ENCODE data around the gene TMEM9B. TPM values are rescaled to one million over a fixed set of nuclear protein-coding genes. Genes with fewer than 3 reads are reported as not detected.
A peak's percentile ranks its signal among the peaks of the same experiment; 100 is the strongest.

The TMEM9B gene
- total and polyA plus RNA-seq, 9 of the 15 experiments (the other 6 are each of a cell fraction or from before 2014, with no cell fraction given): 7.7 to 20.0 (median 14.0) TPM

DNA sequence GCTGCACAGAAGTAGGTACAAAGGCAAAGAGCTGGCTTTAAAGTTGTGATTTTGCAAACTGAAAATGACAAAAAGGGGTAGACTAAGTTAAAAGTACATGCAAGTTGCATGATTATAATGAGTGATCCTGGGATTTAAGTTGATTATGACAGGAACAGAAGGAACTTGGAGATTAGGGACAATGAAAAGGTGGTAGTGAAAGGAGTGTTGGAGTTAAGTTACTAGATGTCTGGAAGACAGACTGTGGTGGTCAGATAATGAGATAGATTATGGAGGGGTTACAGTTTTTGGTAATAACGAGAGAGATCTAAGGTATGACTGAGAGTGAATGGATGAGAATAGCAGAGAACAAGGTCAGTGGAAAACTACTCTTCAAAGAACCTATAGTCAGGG lies 7.7 kb upstream of the TMEM9B start (continued):
- TF ChIP-seq KLF6 (CRISPR knock-in tag; IDR thresholded peaks at IDR 0.05; ENCODE audit: borderline replicate concordance) (no peak), SIX5 (IDR thresholded peaks at IDR 0.05; ENCODE audit: borderline replicate concordance in 1 of 2, insufficient read depth in 1 of 2, low read depth in 1 of 2, low read length in 2 of 2) (no peak), CHD4 (IDR thresholded peaks at IDR 0.05; ENCODE audit: insufficient read depth, insufficient replicate concordance, low read depth, low read length, poor library complexity, severe bottlenecking) (no peak), SLC30A9 (CRISPR knock-in tag; IDR thresholded peaks at IDR 0.05) (no peak), CBFA2T2 (conservative IDR thresholded peaks at IDR 0.05) (peak; percentile 81), RAD21 (CRISPR knock-in tag; conservative IDR thresholded peaks at IDR 0.05 in 1 of 2, IDR thresholded peaks at IDR 0.05 in 1 of 2) (no peak), SMARCA4 (IDR thresholded peaks at IDR 0.05) (0 out of 2 replicates have a peak, but pooled peaks have one; percentile 15), NFE2L1 (tag; IDR thresholded peaks at IDR 0.05; ENCODE audit: borderline replicate concordance, low read depth) (no peak), HSF4 (CRISPR knock-in tag; IDR thresholded peaks at IDR 0.05; ENCODE audit: borderline replicate concordance) (no peak), BRD4 (IDR thresholded peaks at IDR 0.05) (no peak), KAT2B (IDR thresholded peaks at IDR 0.05; ENCODE audit: low read depth, low read length) (no peak), TCFL5 (CRISPR knock-in tag; conservative IDR thresholded peaks at IDR 0.05) (no peak), PHF20 (IDR thresholded peaks at IDR 0.05; ENCODE audit: partially characterized antibody) (no peak), ARID1B (IDR thresholded peaks at IDR 0.05) (peak; percentile 72), TAL1 (IDR thresholded peaks at IDR 0.05) (peak; percentile 73), SRSF3 (IDR thresholded peaks at IDR 0.05; ENCODE audit: insufficient read depth, low read length) (no peak), ZNF778 (CRISPR knock-in tag; IDR thresholded peaks at IDR 0.05) (no peak), BDP1 (IDR thresholded peaks at IDR 0.05; ENCODE audit: insufficient read depth, insufficient read length) (no peak)
- TF ChIP-seq, protein P1, sequence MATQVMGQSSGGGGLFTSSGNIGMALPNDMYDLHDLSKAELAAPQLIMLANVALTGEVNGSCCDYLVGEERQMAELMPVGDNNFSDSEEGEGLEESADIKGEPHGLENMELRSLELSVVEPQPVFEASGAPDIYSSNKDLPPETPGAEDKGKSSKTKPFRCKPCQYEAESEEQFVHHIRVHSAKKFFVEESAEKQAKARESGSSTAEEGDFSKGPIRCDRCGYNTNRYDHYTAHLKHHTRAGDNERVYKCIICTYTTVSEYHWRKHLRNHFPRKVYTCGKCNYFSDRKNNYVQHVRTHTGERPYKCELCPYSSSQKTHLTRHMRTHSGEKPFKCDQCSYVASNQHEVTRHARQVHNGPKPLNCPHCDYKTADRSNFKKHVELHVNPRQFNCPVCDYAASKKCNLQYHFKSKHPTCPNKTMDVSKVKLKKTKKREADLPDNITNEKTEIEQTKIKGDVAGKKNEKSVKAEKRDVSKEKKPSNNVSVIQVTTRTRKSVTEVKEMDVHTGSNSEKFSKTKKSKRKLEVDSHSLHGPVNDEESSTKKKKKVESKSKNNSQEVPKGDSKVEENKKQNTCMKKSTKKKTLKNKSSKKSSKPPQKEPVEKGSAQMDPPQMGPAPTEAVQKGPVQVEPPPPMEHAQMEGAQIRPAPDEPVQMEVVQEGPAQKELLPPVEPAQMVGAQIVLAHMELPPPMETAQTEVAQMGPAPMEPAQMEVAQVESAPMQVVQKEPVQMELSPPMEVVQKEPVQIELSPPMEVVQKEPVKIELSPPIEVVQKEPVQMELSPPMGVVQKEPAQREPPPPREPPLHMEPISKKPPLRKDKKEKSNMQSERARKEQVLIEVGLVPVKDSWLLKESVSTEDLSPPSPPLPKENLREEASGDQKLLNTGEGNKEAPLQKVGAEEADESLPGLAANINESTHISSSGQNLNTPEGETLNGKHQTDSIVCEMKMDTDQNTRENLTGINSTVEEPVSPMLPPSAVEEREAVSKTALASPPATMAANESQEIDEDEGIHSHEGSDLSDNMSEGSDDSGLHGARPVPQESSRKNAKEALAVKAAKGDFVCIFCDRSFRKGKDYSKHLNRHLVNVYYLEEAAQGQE (IDR thresholded peaks at IDR 0.05; ENCODE audit: borderline replicate concordance): no peak
- TF ChIP-seq, protein P1 (CRISPR knock-in tag; IDR thresholded peaks at IDR 0.05; ENCODE audit: low read depth): no peak
- TF ChIP-seq, protein P2, sequence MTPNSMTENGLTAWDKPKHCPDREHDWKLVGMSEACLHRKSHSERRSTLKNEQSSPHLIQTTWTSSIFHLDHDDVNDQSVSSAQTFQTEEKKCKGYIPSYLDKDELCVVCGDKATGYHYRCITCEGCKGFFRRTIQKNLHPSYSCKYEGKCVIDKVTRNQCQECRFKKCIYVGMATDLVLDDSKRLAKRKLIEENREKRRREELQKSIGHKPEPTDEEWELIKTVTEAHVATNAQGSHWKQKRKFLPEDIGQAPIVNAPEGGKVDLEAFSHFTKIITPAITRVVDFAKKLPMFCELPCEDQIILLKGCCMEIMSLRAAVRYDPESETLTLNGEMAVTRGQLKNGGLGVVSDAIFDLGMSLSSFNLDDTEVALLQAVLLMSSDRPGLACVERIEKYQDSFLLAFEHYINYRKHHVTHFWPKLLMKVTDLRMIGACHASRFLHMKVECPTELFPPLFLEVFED (CRISPR knock-in tag; conservative IDR thresholded peaks at IDR 0.05): no peak

Measured in K562 (cell line).